Astrocyte of the cerebellum (primary cell): ENCODE results near the gene MAPK9.
A peak's percentile ranks its signal among the peaks of the same experiment; 100 is the strongest.

ENCODE experiments used
- DNase-seq: peaks from one replicate; pipeline ENCODE4 v3.0.0-alpha.2; 2011; ENCODE audit warnings: low read depth
- H3K4me3 ChIP-seq: 2 replicates; pipeline ENCODE4 v1.5.1; 2011; ENCODE audit warnings: mild to moderate bottlenecking, low read depth, low read length, moderate library complexity
- CTCF ChIP-seq: IDR thresholded peaks from 2 replicates; pipeline ENCODE4 v1.5.1; 2012; ENCODE audit warnings: low read length, low read depth, moderate library complexity, mild to moderate bottlenecking; ENCODE audit errors: missing control alignments
- in situ Hi-C: cut with HindIII; loops from 2 replicates; pipeline ENCODE4 v1.10.0; 2017; ENCODE audit warnings: low sequenced_read_pairs

Gene MAPK9

GRCh38 chr5:180296771-180297170 is 4.9 kb upstream of the MAPK9 start:
- DNase-seq: no peak
- no peak overlapping the region for H3K4me3 ChIP-seq
- in situ Hi-C loops: no loop called here
- TF ChIP-seq CTCF: no peak

GRCh38 chr5:180294913-180295555 is 3.2 kb upstream of the MAPK9 start:
- no peak overlapping the region for H3K4me3 ChIP-seq
- TF ChIP-seq CTCF: no peak
- DNase-seq: no peak
- in situ Hi-C loops: no loop called here

GRCh38 chr5:180294411-180294810 is 2.5 kb upstream of the MAPK9 start:
- in situ Hi-C loops: no loop called here
- DNase-seq: no peak
- no peak for TF ChIP-seq CTCF
- no peak overlapping the region for H3K4me3 ChIP-seq

GRCh38 chr5:180291234-180291940 is 496 bp downstream of the MAPK9 start:
- peak; percentile 25 for TF ChIP-seq CTCF
- in situ Hi-C loops: no loop called here
- DNase-seq: no peak
- H3K4me3 ChIP-seq: peak overlapping the region; percentile 70

- in situ Hi-C loops: no loop called here
- DNase-seq: no peak
- H3K4me3 ChIP-seq: peak overlapping the region; percentile 70
- TF ChIP-seq CTCF: no peak
These were observed 1.2 kb downstream of the MAPK9 start for GRCh38 chr5:180290568-180291233.

- in situ Hi-C loops: no loop called here
- no peak overlapping the region for H3K4me3 ChIP-seq
- no peak for DNase-seq
- TF ChIP-seq CTCF: no peak
These were observed 1.9 kb downstream of the MAPK9 start for GRCh38 chr5:180289966-180290365.
